ENCODE measurements around the gene RNLS. TPM values are rescaled to one million over a fixed set of nuclear protein-coding genes. Genes with fewer than 3 reads are reported as not detected.

Gene RNLS
- total and polyA plus RNA-seq, 3 donors from 2014 or later = 13.0 to 27.4 (median 27.1) TPM

GRCh38 chr10:88262591-88263234, 320.4 kb downstream of the RNLS start:
- H3K4me1 ChIP-seq = no peaks in the 10 kb centered on the region
- no peaks in the 10 kb centered on the region for H3K9me3 ChIP-seq
- no peak overlapping the region for H3K4me3 ChIP-seq
- intact Hi-C loops (cut with DNase I; ENCODE audit: low total_unique reads) = no loop called here
- H3K27me3 ChIP-seq = no peaks in the 10 kb centered on the region
- TF ChIP-seq CTCF (IDR thresholded peaks at IDR 0.05) (no peak), POLR2A (IDR thresholded peaks at IDR 0.05) (no peak)
- no peak overlapping the region for H3K27ac ChIP-seq
- no peaks in the 10 kb centered on the region for H3K36me3 ChIP-seq (ENCODE audit: low read depth, missing control alignments)
- 86 to 87% methylated on average over 5 of the region's 5 CpGs for WGBS, 2 donors
- DNase-seq = no peak

GRCh38 chr10:88261152-88261551, 322.0 kb downstream of the RNLS start:
- H3K27ac ChIP-seq = no peak overlapping the region
- no peaks in the 10 kb centered on the region for H3K27me3 ChIP-seq
- no peaks in the 10 kb centered on the region for H3K4me1 ChIP-seq
- no peak for DNase-seq
- H3K9me3 ChIP-seq = no peaks in the 10 kb centered on the region
- no peak overlapping the region for H3K4me3 ChIP-seq
- TF ChIP-seq CTCF (IDR thresholded peaks at IDR 0.05) = no peak
- no peak for TF ChIP-seq POLR2A (IDR thresholded peaks at IDR 0.05)
- no peaks in the 10 kb centered on the region for H3K36me3 ChIP-seq (ENCODE audit: low read depth, missing control alignments)
- intact Hi-C loops (cut with DNase I; ENCODE audit: low total_unique reads) = no loop called here

GRCh38 chr10:88260329-88261051, 322.6 kb downstream of the RNLS start:
- 98 to 100% methylated on average over 1 of the region's 1 CpG for whole genome bisulfite sequencing, 2 donors
- no peak for TF ChIP-seq POLR2A (IDR thresholded peaks at IDR 0.05)
- Histone ChIP-seq H3K4me3 (no peak overlapping the region), H3K4me1 (peaks cover 4% of the 10 kb centered on the region), H3K9me3 (no peaks in the 10 kb centered on the region), H3K27me3 (no peaks in the 10 kb centered on the region), H3K36me3 (ENCODE audit: low read depth, missing control alignments) (no peaks in the 10 kb centered on the region), H3K27ac (no peak overlapping the region)
- DNase-seq = no peak
- intact Hi-C loops (cut with DNase I; ENCODE audit: low total_unique reads) = no loop called here

GRCh38 chr10:88259381-88259780, 323.7 kb downstream of the RNLS start:
- Histone ChIP-seq H3K4me3 (no peak overlapping the region), H3K4me1 (peaks cover 7% of the 10 kb centered on the region), H3K27ac (no peak overlapping the region), H3K36me3 (ENCODE audit: low read depth, missing control alignments) (no peaks in the 10 kb centered on the region), H3K9me3 (no peaks in the 10 kb centered on the region), H3K27me3 (no peaks in the 10 kb centered on the region)
- TF ChIP-seq CTCF (IDR thresholded peaks at IDR 0.05) (no peak), POLR2A (IDR thresholded peaks at IDR 0.05) (no peak)
- 92 to 98% methylated on average over 6 of the region's 6 CpGs for WGBS, 2 donors
- intact Hi-C loops (cut with DNase I; ENCODE audit: low total_unique reads) = no loop called here
- no peak for DNase-seq

GRCh38 chr10:88256886-88257285, 326.2 kb downstream of the RNLS start:
- DNase-seq = no peak
- Histone ChIP-seq H3K27me3 (no peaks in the 10 kb centered on the region), H3K9me3 (no peaks in the 10 kb centered on the region), H3K4me3 (peak overlapping the region; percentile 6 to 16), H3K36me3 (ENCODE audit: low read depth, missing control alignments) (no peaks in the 10 kb centered on the region), H3K4me1 (peaks cover 7% of the 10 kb centered on the region), H3K27ac (peak overlapping the region in 1 of 2 donors; percentile 65)
- no peak for TF ChIP-seq POLR2A (IDR thresholded peaks at IDR 0.05)
- no peak for TF ChIP-seq CTCF (IDR thresholded peaks at IDR 0.05)
- 51 to 53% methylated on average over 4 of the region's 4 CpGs for WGBS, 2 donors
- intact Hi-C loops (cut with DNase I; ENCODE audit: low total_unique reads) = no loop called here

All from testis (tissue), 3 donors.